HG02759 (cell line): ENCODE results near the gene FGF21.

ENCODE experiments used
- ATAC-seq: cut with Tn5 transposase; IDR thresholded peaks from one replicate; pipeline ENCODE4 v1.9.1; 2021; ENCODE audit warnings: mild to moderate bottlenecking, moderate library complexity; ENCODE audit not compliant: unreplicated experiment

The FGF21 gene

GRCh38 chr19:48728911-48729664, 26.2 kb upstream of the FGF21 start:
- ATAC-seq: no peak

GRCh38 chr19:48731452-48731851, 23.9 kb upstream of the FGF21 start:
- no peak for ATAC-seq

- no peak for ATAC-seq
These were observed 20.7 kb upstream of the FGF21 start for GRCh38 chr19:48734625-48735024.

- ATAC-seq: no peak
These were observed 20.2 kb upstream of the FGF21 start for GRCh38 chr19:48735031-48735615.

GRCh38 chr19:48737360-48737998, 17.8 kb upstream of the FGF21 start:
- ATAC-seq: no peak

GRCh38 chr19:48738557-48739403, 16.5 kb upstream of the FGF21 start:
- peak; percentile 86 for ATAC-seq

- ATAC-seq: no peak
These were observed 15.7 kb upstream of the FGF21 start for GRCh38 chr19:48739404-48740163.

GRCh38 chr19:48740164-48740972, 15.0 kb upstream of the FGF21 start, which contains the start of gene RASIP1:
RASIP1 (minus strand) TSS chr19:48740610; CDS start chr19:48740282, 328 bp downstream.
- no peak for ATAC-seq

GRCh38 chr19:48741129-48741999, 14.0 kb upstream of the FGF21 start:
- no peak for ATAC-seq

GRCh38 chr19:48742096-48742495, 13.2 kb upstream of the FGF21 start:
- no peak for ATAC-seq

GRCh38 chr19:48745208-48745995, 9.9 kb upstream of the FGF21 start:
- no peak for ATAC-seq

GRCh38 chr19:48746110-48746509, 9.2 kb upstream of the FGF21 start:
- no peak for ATAC-seq

GRCh38 chr19:48746738-48747575, 8.4 kb upstream of the FGF21 start, which contains the start of gene IZUMO1:
IZUMO1 (minus strand) TSS chr19:48746909; CDS start chr19:48745859, 1,050 bp downstream.
- no peak for ATAC-seq

- no peak for ATAC-seq
These were observed 5.6 kb upstream of the FGF21 start for GRCh38 chr19:48749571-48750198.

- ATAC-seq: no peak
These were observed 5.0 kb upstream of the FGF21 start for GRCh38 chr19:48750351-48750750.

GRCh38 chr19:48750771-48751504, 4.4 kb upstream of the FGF21 start:
- no peak for ATAC-seq
